Upper lobe of left lung (tissue), 4 donors: ENCODE measurements around the gene CIT.

Experiments
- EP300 ChIP-seq, 4 donors: sonication (generic); formaldehyde crosslinking; IDR thresholded peaks; one replicate each; pipeline ENCODE4 v1.5.1; 2017; ENCODE audit warnings: antibody characterized with exemption in 4 of 4, control low read depth in 2 of 4
- POLR2A ChIP-seq, 4 donors: fragments of 450-650 bp; IDR thresholded peaks; one replicate each; pipeline ENCODE4 v1.5.1; 2016 to 2017; ENCODE audit warnings: antibody characterized with exemption in 4 of 4, mild to moderate bottlenecking in 2 of 4
- POLR2AphosphoS5 ChIP-seq, 2 donors: sonication (generic); formaldehyde crosslinking; IDR thresholded peaks; one replicate each; pipeline ENCODE4 v1.5.1; 2017; ENCODE audit warnings: antibody characterized with exemption in 2 of 2
- TF ChIP-seq, protein P1 (sequence below), 6 experiments: fragments of 450-650 bp in 4 of 6; fragments of 200-600 bp in 2 of 6; sonication (generic) in 2 of 6; IDR thresholded peaks; one replicate each; pipeline ENCODE4 v1.5.1; 2016 to 2019; ENCODE audit warnings: antibody characterized with exemption in 6 of 6

DNA sequence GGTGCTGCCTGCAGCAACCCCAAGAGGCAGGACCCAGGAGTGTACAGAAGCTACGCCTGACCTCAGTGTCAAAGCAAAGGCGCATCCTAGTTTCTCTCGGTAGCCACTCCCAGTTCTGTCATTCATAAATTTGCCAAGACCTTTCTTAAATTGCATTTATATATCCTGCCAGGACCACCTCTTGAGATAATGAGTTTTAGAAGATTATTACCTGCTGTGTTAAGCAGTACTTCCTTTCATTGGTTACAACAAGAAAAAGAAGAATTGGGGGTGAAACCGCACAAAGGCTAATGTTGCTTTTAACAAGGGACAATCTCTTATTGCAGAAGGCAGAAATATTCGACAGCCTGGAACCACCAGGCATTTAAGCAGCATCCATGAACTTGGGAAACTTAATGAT, 57.8 kb downstream of the CIT start:
- TF ChIP-seq EP300 (IDR thresholded peaks at IDR 0.05) (no peak), POLR2A (IDR thresholded peaks at IDR 0.05) (no peak), POLR2AphosphoS5 (IDR thresholded peaks at IDR 0.05) (no peak)
- TF ChIP-seq, protein P1, sequence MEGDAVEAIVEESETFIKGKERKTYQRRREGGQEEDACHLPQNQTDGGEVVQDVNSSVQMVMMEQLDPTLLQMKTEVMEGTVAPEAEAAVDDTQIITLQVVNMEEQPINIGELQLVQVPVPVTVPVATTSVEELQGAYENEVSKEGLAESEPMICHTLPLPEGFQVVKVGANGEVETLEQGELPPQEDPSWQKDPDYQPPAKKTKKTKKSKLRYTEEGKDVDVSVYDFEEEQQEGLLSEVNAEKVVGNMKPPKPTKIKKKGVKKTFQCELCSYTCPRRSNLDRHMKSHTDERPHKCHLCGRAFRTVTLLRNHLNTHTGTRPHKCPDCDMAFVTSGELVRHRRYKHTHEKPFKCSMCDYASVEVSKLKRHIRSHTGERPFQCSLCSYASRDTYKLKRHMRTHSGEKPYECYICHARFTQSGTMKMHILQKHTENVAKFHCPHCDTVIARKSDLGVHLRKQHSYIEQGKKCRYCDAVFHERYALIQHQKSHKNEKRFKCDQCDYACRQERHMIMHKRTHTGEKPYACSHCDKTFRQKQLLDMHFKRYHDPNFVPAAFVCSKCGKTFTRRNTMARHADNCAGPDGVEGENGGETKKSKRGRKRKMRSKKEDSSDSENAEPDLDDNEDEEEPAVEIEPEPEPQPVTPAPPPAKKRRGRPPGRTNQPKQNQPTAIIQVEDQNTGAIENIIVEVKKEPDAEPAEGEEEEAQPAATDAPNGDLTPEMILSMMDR (IDR thresholded peaks at IDR 0.05): no peak
